HCT116 (cell line): ENCODE data around the gene ESCO1. TPM values are rescaled to one million over a fixed set of nuclear protein-coding genes. Genes with fewer than 3 reads are reported as not detected.

ENCODE experiments used
- ATAC-seq: fragments of 200-7000 bp; cut with Tn5 transposase; 2 replicates; pipeline ENCODE4 v1.9.1; 2020; ENCODE audit warnings: mild to moderate bottlenecking, moderate library complexity
- BruUV-seq: library from RNA; stranded (reverse); fragments of 400-500 nt; replicated peaks from 2 replicates; lab custom pipeline; 2021; lab: Mats Ljungman, UMichigan
- CTCF ChIA-PET: fragments of 300-600 bp; sonication (Branson Sonifier 250); formaldehyde crosslinking; loops from one replicate; lab custom pipeline; 2021; ENCODE audit warnings: antibody characterized with exemption; lab: Charles Lee
- POLR2A ChIA-PET: fragments of 300-600, 350-600 bp; sonication (Branson Sonifier 250); formaldehyde crosslinking; loops from one replicate; lab custom pipeline; 2021; ENCODE audit warnings: antibody characterized with exemption; lab: Charles Lee
- RAD21 ChIA-PET, 2 experiments: fragments of 300-600 bp; sonication (Branson Sonifier 250); formaldehyde crosslinking; loops; one replicate each; lab custom pipeline; 2023; ENCODE audit warnings: low total read pairs in 2 of 2; ENCODE audit not compliant: uncharacterized antibody in 2 of 2, unreplicated experiment in 2 of 2, low non-redundant PET in 1 of 2; lab: Charles Lee
- DNase-seq: peaks from one replicate; pipeline ENCODE4 v3.0.0-alpha.2; 2010; ENCODE audit warnings: low read depth, low spot score
- H2AFZ ChIP-seq: fragments of 200-600 bp; shearing (Covaris generic), sonication (generic); 2 replicates; pipeline ENCODE4 v1.6.1; 2017; ENCODE audit warnings: low read depth, mixed run types, mixed read lengths, antibody characterized with exemption, low read length; ENCODE audit not compliant: poor library complexity, severe bottlenecking
- H3K27ac ChIP-seq: 2 replicates; pipeline ENCODE4 v1.5.1; 2012; ENCODE audit warnings: low read depth, low read length
- H3K27me3 ChIP-seq: fragments of 200-600 bp; sonication (generic); 2 replicates; pipeline ENCODE4 v1.6.1; 2016; ENCODE audit warnings: mixed run types, low read length, mixed read lengths; ENCODE audit not compliant: insufficient read depth
- H3K36me3 ChIP-seq, 2 experiments: fragments of 200-500 bp in 1 of 2; fragments of 200-600 bp in 1 of 2; sonication (Bioruptor generic) in 1 of 2; sonication (generic) in 1 of 2; 2 replicates each; pipeline versions ENCODE4 v1.5.1 to v1.6.1; 2014 to 2016; ENCODE audit warnings: low read length in 2 of 2, inconsistent platforms in 1 of 2, mixed read lengths in 1 of 2, mixed run types in 1 of 2; ENCODE audit not compliant: insufficient read depth in 2 of 2, control insufficient read depth in 1 of 2
- H3K4me1 ChIP-seq, 2 experiments: fragments of 200-600 bp in 1 of 2; sonication (generic) in 1 of 2; 2 replicates each; pipeline versions ENCODE4 v1.5.1 to v1.6.1; 2012 to 2017; ENCODE audit warnings: low read length in 2 of 2, inconsistent platforms in 1 of 2, mild to moderate bottlenecking in 1 of 2, mixed read lengths in 1 of 2, mixed run types in 1 of 2, moderate library complexity in 1 of 2; ENCODE audit not compliant: insufficient read depth in 2 of 2, control insufficient read depth in 1 of 2
- H3K4me2 ChIP-seq: fragments of 200-600 bp; sonication (generic); 2 replicates; pipeline ENCODE4 v1.6.1; 2017; ENCODE audit warnings: mixed run types, low read length, mixed read lengths
- H3K4me3 ChIP-seq, 2 experiments: fragments of 200-600 bp in 1 of 2; sonication (generic) in 1 of 2; replicated peaks in 1 of 2; 2 replicates each; pipeline ENCODE4 v1.5.1; 2011 to 2016; ENCODE audit warnings: low read length in 2 of 2, control low read depth in 1 of 2, low read depth in 1 of 2, mild to moderate bottlenecking in 1 of 2, mixed read lengths in 1 of 2, mixed run types in 1 of 2
- H3K79me2 ChIP-seq: fragments of 200-600 bp; sonication (generic); 2 replicates; pipeline ENCODE4 v1.6.1; 2017; ENCODE audit warnings: mild to moderate bottlenecking, mixed run types, low read length, moderate library complexity, mixed read lengths; ENCODE audit not compliant: insufficient read depth
- H3K9ac ChIP-seq: fragments of 200-600 bp; sonication (generic); 2 replicates; pipeline ENCODE4 v1.6.1; 2016; ENCODE audit warnings: low read length, mixed read lengths
- H3K9me2 ChIP-seq: fragments of 200-600 bp; sonication (generic), shearing (Covaris generic); 2 replicates; pipeline ENCODE4 v1.6.1; 2017; ENCODE audit warnings: mixed run types, mild to moderate bottlenecking, moderate library complexity; ENCODE audit not compliant: insufficient read depth
- H3K9me3 ChIP-seq, 2 experiments: fragments of 200-500 bp in 1 of 2; fragments of 200-600 bp in 1 of 2; sonication (Bioruptor generic) in 1 of 2; sonication (generic) in 1 of 2; 2 replicates each; pipeline ENCODE4 v1.6.1; 2014 to 2017; ENCODE audit warnings: low read length in 2 of 2, mixed read lengths in 2 of 2, inconsistent platforms in 1 of 2, low read depth in 1 of 2, mild to moderate bottlenecking in 1 of 2, mixed run types in 1 of 2, moderate library complexity in 1 of 2; ENCODE audit not compliant: control insufficient read depth in 1 of 2, insufficient read depth in 1 of 2
- H4K20me1 ChIP-seq: fragments of 200-600 bp; sonication (generic), shearing (Covaris generic); 2 replicates; pipeline ENCODE4 v1.6.1; 2017; ENCODE audit warnings: mixed run types, mild to moderate bottlenecking, moderate library complexity; ENCODE audit not compliant: insufficient read depth
- CBX3 ChIP-seq: IDR thresholded peaks from 2 replicates; pipeline ENCODE4 v1.6.1; 2012; ENCODE audit warnings: low read depth
- CTCF ChIP-seq, 3 experiments: fragments of 200-600 bp in 1 of 3; sonication (generic) in 1 of 3; IDR thresholded peaks in 2 of 3; conservative IDR thresholded peaks in 1 of 3; 2 replicates each; pipeline ENCODE4 v1.5.1; 2012 to 2017; ENCODE audit warnings: low read depth in 2 of 3, low read length in 2 of 3, antibody characterized with exemption in 1 of 3, borderline replicate concordance in 1 of 3, control low read depth in 1 of 3, mild to moderate bottlenecking in 1 of 3, mixed read lengths in 1 of 3, mixed run types in 1 of 3, moderate library complexity in 1 of 3; ENCODE audit not compliant: insufficient read depth in 1 of 3
- ELF1 ChIP-seq: IDR thresholded peaks from 2 replicates; pipeline ENCODE4 v1.6.1; 2012; ENCODE audit warnings: low read depth, borderline replicate concordance
- EZH2phosphoT487 ChIP-seq: fragments of 200-600 bp; IDR thresholded peaks from 2 replicates; pipeline ENCODE4 v1.6.1; 2018; ENCODE audit warnings: antibody characterized with exemption, borderline replicate concordance
- JUND ChIP-seq: IDR thresholded peaks from 2 replicates; pipeline ENCODE4 v1.6.1; 2012
- POLR2A ChIP-seq: IDR thresholded peaks from 2 replicates; pipeline ENCODE4 v1.7.0; 2011; ENCODE audit warnings: borderline replicate concordance; ENCODE audit not compliant: insufficient read depth, insufficient read length; ENCODE audit errors: extremely low read depth
- POLR2AphosphoS5 ChIP-seq: IDR thresholded peaks from 2 replicates; pipeline ENCODE4 v1.6.1; 2011; ENCODE audit warnings: mild to moderate bottlenecking, low read depth, low read length, moderate library complexity
- RAD21 ChIP-seq: IDR thresholded peaks from 2 replicates; pipeline ENCODE4 v1.6.1; 2012; ENCODE audit warnings: low read depth, mild to moderate bottlenecking
- SP1 ChIP-seq: IDR thresholded peaks from 2 replicates; pipeline ENCODE4 v1.6.1; 2012; ENCODE audit warnings: low read depth
- SRF ChIP-seq: IDR thresholded peaks from 2 replicates; pipeline ENCODE4 v1.6.1; 2012; ENCODE audit warnings: low read depth
- TCF7L2 ChIP-seq: IDR thresholded peaks from 2 replicates; pipeline ENCODE4 v1.7.0; 2011; ENCODE audit warnings: borderline replicate concordance, inconsistent platforms; ENCODE audit not compliant: insufficient read depth, insufficient read length; ENCODE audit errors: extremely low read depth
- YY1 ChIP-seq: IDR thresholded peaks from 2 replicates; pipeline ENCODE4 v1.6.1; 2011; ENCODE audit warnings: low read length, low read depth, moderate library complexity, mild to moderate bottlenecking; ENCODE audit not compliant: insufficient replicate concordance; ENCODE audit errors: extremely low read depth
- intact Hi-C: fragments of 100-400 bp; cut with micrococcal nuclease; formaldehyde crosslinking; loops from 2 replicates; pipeline ENCODE4 v1.10.0; 2022
- total RNA-seq: library from RNA; stranded (reverse); gene quantifications from one replicate; pipeline ENCODE4 v1.2.1, GENCODE V29; 2021; ENCODE audit not compliant: unreplicated experiment
- TF ChIP-seq, protein P1 (sequence below): IDR thresholded peaks from 2 replicates; pipeline ENCODE4 v1.6.1; 2011; ENCODE audit warnings: mild to moderate bottlenecking, low read length, moderate library complexity; ENCODE audit not compliant: insufficient replicate concordance; ENCODE audit errors: extremely low read depth

The ESCO1 gene
- total RNA-seq, 1 experiment from 2014 or later = 19.6 TPM

GRCh38 chr18:21602299-21602587, 1.7 kb upstream of the ESCO1 start:
- BruUV-seq = no TSS peak
- Histone ChIP-seq H3K36me3 (no peaks in the 10 kb centered on the region), H2AFZ (no peak overlapping the region), H3K79me2 (peaks cover 31% of the 10 kb centered on the region), H3K4me2 (no peak overlapping the region), H3K27ac (no peak overlapping the region), H3K9me3 (no peaks in the 10 kb centered on the region), H3K4me3 (no peak overlapping the region), H3K4me1 (peaks cover 7 to 13% of the 10 kb centered on the region in 2 experiments), H4K20me1 (no peaks in the 10 kb centered on the region)
- ChIA-PET POLR2A (no interaction called here), CTCF (interaction anchor here (0.7 kb wide), 1 partner anchor 10 kb away, joined by 7 read pairs; the partner anchor contains the start of gene SNRPD1)
- intact Hi-C loops = loop anchor here (5.0 kb wide), 1 partner anchor 405 kb away; no protein-coding TSS in a partner anchor
- no peak for DNase-seq
- TF ChIP-seq RAD21 (no peak), CBX3 (no peak), ELF1 (no peak), POLR2A (no peak), EZH2phosphoT487 (no peak)
- TF ChIP-seq, all 23 proteins: peak for 0
- Histone ChIP-seq H3K9ac (no peak overlapping the region), H3K27me3 (no peaks in the 10 kb centered on the region), H3K9me2 (no peaks in the 10 kb centered on the region)
- ATAC-seq = no peak
- RAD21 ChIA-PET = no interaction called here

- TSS peak; percentile 46 for BruUV-seq
- no peaks in the 10 kb centered on the region for H3K9me3 ChIP-seq
- no peaks in the 10 kb centered on the region for H3K36me3 ChIP-seq
- ChIA-PET RAD21 (no interaction called here), CTCF (interaction anchor here (0.6 to 3.0 kb wide), 27 partner anchors 11 to 1034 kb away, joined by 3 to 66 read pairs (median 4); partner anchors contain the start of genes ABHD3, MIB1 and SNRPD1), POLR2A (interaction anchor here (0.7 to 1.9 kb wide), 10 partner anchors 9 to 405 kb away, joined by 3 to 26 read pairs (median 3); partner anchors contain the start of gene SNRPD1)
- H4K20me1 ChIP-seq = no peaks in the 10 kb centered on the region
- H3K4me1 ChIP-seq = peaks cover 7 to 13% of the 10 kb centered on the region in 2 experiments
- H3K4me2 ChIP-seq = peak overlapping the region; percentile 96
- H2AFZ ChIP-seq = no peak overlapping the region
- intact Hi-C loops = loop anchor here (5.0 kb wide), 1 partner anchor 403 kb away; no protein-coding TSS in a partner anchor
- no peak for DNase-seq
- H3K79me2 ChIP-seq = peaks cover 51% of the 10 kb centered on the region
- peak; percentile 61 for ATAC-seq
- no peaks in the 10 kb centered on the region for H3K9me2 ChIP-seq
- no peaks in the 10 kb centered on the region for H3K27me3 ChIP-seq
- H3K9ac ChIP-seq = peak overlapping the region; percentile 96
- H3K27ac ChIP-seq = peak overlapping the region; percentile 100
- H3K4me3 ChIP-seq = peak overlapping the region; percentile 84 to 99
- TF ChIP-seq SP1 = no peak
- no peak for TF ChIP-seq JUND
- no peak for TF ChIP-seq TCF7L2
- TF ChIP-seq, protein P1, sequence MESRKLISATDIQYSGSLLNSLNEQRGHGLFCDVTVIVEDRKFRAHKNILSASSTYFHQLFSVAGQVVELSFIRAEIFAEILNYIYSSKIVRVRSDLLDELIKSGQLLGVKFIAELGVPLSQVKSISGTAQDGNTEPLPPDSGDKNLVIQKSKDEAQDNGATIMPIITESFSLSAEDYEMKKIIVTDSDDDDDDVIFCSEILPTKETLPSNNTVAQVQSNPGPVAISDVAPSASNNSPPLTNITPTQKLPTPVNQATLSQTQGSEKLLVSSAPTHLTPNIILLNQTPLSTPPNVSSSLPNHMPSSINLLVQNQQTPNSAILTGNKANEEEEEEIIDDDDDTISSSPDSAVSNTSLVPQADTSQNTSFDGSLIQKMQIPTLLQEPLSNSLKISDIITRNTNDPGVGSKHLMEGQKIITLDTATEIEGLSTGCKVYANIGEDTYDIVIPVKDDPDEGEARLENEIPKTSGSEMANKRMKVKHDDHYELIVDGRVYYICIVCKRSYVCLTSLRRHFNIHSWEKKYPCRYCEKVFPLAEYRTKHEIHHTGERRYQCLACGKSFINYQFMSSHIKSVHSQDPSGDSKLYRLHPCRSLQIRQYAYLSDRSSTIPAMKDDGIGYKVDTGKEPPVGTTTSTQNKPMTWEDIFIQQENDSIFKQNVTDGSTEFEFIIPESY = no peak
- TF ChIP-seq CBX3 = no peak
- TF ChIP-seq YY1 = peak; percentile 63
- peak in 1 of 3 experiments; percentile 7; a peak in 1 of 6 replicates for TF ChIP-seq CTCF (IDR thresholded peaks at IDR 0.05 in 2 of 3, conservative IDR thresholded peaks at IDR 0.05 in 1 of 3; ENCODE audit: borderline replicate concordance in 1 of 3, insufficient read depth in 1 of 3, low read depth in 2 of 3, low read length in 2 of 3)
- no peak for TF ChIP-seq SRF
- TF ChIP-seq POLR2AphosphoS5 = no peak
Observed at GRCh38 chr18:21599585-21600525, 649 bp downstream of the ESCO1 start.
